ENCODE data around the gene ATP6V1G1. TPM values are rescaled to one million over a fixed set of nuclear protein-coding genes. Genes with fewer than 3 reads are reported as not detected.

ATP6V1G1 gene, protein sequence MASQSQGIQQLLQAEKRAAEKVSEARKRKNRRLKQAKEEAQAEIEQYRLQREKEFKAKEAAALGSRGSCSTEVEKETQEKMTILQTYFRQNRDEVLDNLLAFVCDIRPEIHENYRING
- 110 to 134 TPM (median 118 TPM) in 5 replicates for total RNA-seq (2022; extraction: Qiagen RNA extraction)

DNA sequence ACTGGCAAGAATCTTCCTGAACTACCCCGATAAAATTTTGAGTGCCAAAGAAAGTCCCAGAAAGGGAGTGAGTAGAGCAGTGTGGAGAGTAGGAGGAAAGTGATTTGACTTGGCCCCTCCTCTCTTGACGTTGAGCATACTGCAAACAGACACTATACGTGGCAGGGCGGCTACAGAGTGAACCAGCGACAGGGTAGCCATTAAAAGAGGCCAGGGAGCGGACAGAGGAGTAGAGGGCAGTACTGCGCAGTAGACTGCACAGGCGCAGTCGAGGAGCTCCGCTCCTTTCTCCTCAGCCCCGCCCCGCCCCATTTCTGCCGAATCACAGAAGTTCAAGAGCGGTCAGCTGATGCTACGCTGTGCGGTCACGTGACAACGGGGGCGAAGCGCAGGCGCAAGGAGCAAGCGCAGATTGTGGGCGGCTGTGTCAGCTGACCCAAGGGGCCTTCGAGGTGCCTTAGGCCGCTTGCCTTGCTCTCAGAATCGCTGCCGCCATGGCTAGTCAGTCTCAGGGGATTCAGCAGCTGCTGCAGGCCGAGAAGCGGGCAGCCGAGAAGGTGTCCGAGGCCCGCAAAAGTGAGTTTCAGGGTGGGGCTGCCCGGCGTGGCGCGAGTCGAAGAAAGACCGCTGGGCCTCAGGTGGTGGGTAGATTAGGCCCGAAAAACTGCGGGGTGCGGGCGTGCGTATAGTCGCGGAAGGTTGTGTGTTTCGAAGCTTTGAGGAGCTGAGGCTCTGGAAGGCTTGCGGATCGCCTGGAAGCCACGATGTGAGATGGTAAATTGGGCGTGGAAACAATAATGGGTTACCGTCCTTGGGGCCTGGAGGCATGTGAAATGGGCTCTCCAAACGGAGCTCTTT is at the start of gene ATP6V1G1:
TSS of gene ATP6V1G1 (plus strand) at position 425 of the 858 bp plus-strand sequence. CDS start at position 495, 70 bp downstream.

Other genes starting within 250 kb of the ATP6V1G1 start
- 4.4 to 5.8 TPM (median 5.2 TPM) in 5 replicates for gene AKNA, start 199.8 kb upstream of the ATP6V1G1 start, total RNA-seq (2022; extraction: Qiagen RNA extraction)
- gene WHRN, start 82.3 kb upstream of the ATP6V1G1 start, total RNA-seq (2022; extraction: Qiagen RNA extraction), result 5.1 to 7.3 TPM (median 6.4 TPM) in 5 replicates
- gene TMEM268, start 23.5 kb downstream of the ATP6V1G1 start, total RNA-seq (2022; extraction: Qiagen RNA extraction), result 11.2 to 13.8 TPM (median 11.9 TPM) in 5 replicates
- gene TEX53, start 70.0 kb downstream of the ATP6V1G1 start, total RNA-seq (2022; extraction: Qiagen RNA extraction), result not detected in 5 replicates
- not detected in 5 replicates for gene TEX48, start 94.4 kb downstream of the ATP6V1G1 start, total RNA-seq (2022; extraction: Qiagen RNA extraction)
- gene TNFSF15, start 218.3 kb downstream of the ATP6V1G1 start, total RNA-seq (2022; extraction: Qiagen RNA extraction), result 0.08 to 0.14 TPM (median 0.10 TPM) in 5 replicates